RWPE2 (cell line): ENCODE measurements around the gene KIRREL3.

Experiments used
- ATAC-seq: fragments of 200-7000 bp; cut with Tn5 transposase; 3 replicates; pipeline ENCODE4 v1.9.1; 2021; ENCODE audit warnings: low read depth
- DNase-seq: peaks from one replicate; pipeline ENCODE4 v3.0.0-alpha.2; 2020; ENCODE audit warnings: low spot score
- H3K27ac ChIP-seq: fragments of 450-650 bp; 2 replicates; pipeline ENCODE4 v1.5.1; 2017; ENCODE audit warnings: mild to moderate bottlenecking; ENCODE audit not compliant: poor library complexity, severe bottlenecking
- H3K27me3 ChIP-seq: fragments of 250-450 bp; sonication (Bioruptor Pico); 2 replicates; pipeline ENCODE4 v1.5.1; 2021; ENCODE audit warnings: mild to moderate bottlenecking, moderate library complexity; ENCODE audit not compliant: insufficient read depth, poor library complexity, severe bottlenecking
- H3K36me3 ChIP-seq: fragments of 250-450 bp; sonication (Bioruptor Pico); 2 replicates; pipeline ENCODE4 v1.5.1; 2020; ENCODE audit warnings: low read depth, mild to moderate bottlenecking, moderate library complexity
- H3K4me1 ChIP-seq: fragments of 250-450 bp; sonication (Bioruptor Pico); 2 replicates; pipeline ENCODE4 v1.5.1; 2021; ENCODE audit warnings: mild to moderate bottlenecking, moderate library complexity; ENCODE audit not compliant: insufficient read depth, poor library complexity, severe bottlenecking
- H3K4me3 ChIP-seq: fragments of 250-450 bp; sonication (Bioruptor Pico); 2 replicates; pipeline ENCODE4 v1.5.1; 2021; ENCODE audit warnings: mild to moderate bottlenecking, moderate library complexity; ENCODE audit not compliant: severe bottlenecking
- H3K9me3 ChIP-seq: fragments of 250-450 bp; sonication (Bioruptor Pico); 2 replicates; pipeline ENCODE4 v1.5.1; 2021; ENCODE audit warnings: mild to moderate bottlenecking, moderate library complexity; ENCODE audit not compliant: severe bottlenecking
- TF ChIP-seq, protein P1 (sequence below): fragments of 450-650 bp; IDR thresholded peaks from one replicate; pipeline ENCODE4 v1.5.1; 2017; ENCODE audit warnings: mild to moderate bottlenecking, moderate library complexity; ENCODE audit not compliant: poor library complexity, severe bottlenecking

KIRREL3 gene

DNA sequence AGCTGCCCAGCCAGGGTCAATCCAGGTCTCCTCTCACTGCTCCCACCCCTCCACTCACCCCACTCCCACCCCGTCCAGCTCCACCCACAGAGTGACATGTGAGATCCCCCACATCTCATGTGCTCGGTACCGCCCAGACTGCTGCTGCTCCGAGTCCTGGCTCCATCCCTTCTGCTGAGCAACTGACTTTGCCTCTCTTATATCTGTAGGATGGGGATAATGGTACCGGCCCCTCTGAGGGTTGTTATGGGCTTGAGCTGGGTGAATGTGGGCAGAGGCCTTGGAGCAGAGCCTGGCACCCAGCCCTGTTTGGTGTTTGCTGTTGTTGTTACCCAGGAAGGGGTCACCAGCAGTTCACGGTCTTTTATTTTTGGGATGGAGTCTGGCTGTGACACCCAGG, 568.0 kb downstream of the KIRREL3 start:
- no peaks in the 10 kb centered on the region for H3K36me3 ChIP-seq
- ATAC-seq = no peak
- TF ChIP-seq, protein P1, sequence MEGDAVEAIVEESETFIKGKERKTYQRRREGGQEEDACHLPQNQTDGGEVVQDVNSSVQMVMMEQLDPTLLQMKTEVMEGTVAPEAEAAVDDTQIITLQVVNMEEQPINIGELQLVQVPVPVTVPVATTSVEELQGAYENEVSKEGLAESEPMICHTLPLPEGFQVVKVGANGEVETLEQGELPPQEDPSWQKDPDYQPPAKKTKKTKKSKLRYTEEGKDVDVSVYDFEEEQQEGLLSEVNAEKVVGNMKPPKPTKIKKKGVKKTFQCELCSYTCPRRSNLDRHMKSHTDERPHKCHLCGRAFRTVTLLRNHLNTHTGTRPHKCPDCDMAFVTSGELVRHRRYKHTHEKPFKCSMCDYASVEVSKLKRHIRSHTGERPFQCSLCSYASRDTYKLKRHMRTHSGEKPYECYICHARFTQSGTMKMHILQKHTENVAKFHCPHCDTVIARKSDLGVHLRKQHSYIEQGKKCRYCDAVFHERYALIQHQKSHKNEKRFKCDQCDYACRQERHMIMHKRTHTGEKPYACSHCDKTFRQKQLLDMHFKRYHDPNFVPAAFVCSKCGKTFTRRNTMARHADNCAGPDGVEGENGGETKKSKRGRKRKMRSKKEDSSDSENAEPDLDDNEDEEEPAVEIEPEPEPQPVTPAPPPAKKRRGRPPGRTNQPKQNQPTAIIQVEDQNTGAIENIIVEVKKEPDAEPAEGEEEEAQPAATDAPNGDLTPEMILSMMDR = no peak
- no peaks in the 10 kb centered on the region for H3K27me3 ChIP-seq
- no peaks in the 10 kb centered on the region for H3K9me3 ChIP-seq
- peak overlapping the region; percentile 70 for H3K27ac ChIP-seq
- peaks cover 20% of the 10 kb centered on the region for H3K4me1 ChIP-seq
- H3K4me3 ChIP-seq = no peak overlapping the region
- no peak for DNase-seq

DNA sequence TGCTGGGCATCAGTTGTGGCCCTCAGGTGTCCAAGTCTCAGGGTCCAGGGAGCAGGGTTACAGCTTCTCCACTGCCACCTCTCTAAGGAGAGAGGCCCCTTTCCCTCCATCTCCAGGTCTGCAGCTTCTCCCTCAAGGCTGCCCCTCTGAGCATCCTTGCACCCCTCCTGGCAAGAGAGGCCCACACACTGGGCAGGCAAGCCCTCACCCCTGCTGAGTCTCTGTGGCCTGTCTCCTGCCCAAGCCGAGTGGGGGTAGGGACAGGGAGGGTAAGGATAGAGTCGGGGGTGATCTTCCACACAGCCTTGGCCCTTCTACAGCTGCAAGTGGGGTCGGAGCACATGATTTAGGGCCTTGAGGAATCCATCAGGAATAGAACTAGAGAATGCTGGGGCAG, 568.5 kb downstream of the KIRREL3 start:
- H3K9me3 ChIP-seq = no peaks in the 10 kb centered on the region
- DNase-seq (no peak), ATAC-seq (no peak)
- H3K4me3 ChIP-seq = no peak overlapping the region
- TF ChIP-seq, protein P1 = no peak
- H3K27me3 ChIP-seq = no peaks in the 10 kb centered on the region
- H3K4me1 ChIP-seq = peaks cover 20% of the 10 kb centered on the region
- peak overlapping the region; percentile 70 for H3K27ac ChIP-seq
- no peaks in the 10 kb centered on the region for H3K36me3 ChIP-seq

DNA sequence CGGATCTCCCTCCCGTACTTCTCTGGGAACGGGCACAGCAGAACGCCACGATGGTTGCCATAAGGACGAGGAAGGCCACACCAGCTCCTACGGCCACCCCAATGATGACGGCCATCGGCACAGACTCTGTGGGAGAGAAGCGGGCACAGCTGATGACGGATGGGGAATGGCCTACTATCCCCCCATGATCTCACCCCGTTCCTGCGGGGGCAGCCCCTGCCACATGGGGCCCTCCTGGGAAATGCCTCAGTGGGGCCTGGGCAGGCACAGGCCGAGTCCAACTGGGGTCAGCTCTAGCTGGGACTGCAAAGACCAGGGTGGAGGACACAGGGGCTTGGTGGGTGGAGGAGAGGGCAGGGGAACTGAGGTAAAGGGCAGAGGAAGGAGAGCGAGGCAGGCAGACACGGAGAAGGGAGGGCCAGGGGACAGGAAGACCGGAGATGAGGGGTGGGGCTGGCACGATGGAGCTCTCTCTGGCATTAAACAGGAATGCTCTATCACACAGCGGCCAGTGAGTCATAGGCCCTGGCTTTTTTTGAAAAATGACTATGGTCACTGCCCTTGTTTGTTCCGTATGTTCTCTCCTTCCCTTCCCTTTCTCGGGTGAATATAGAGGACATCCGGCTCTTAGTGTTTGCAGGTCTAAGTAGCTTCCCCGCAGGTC, 569.0 kb downstream of the KIRREL3 start:
- Histone ChIP-seq H3K27me3 (no peaks in the 10 kb centered on the region), H3K36me3 (no peaks in the 10 kb centered on the region), H3K9me3 (no peaks in the 10 kb centered on the region), H3K4me1 (peaks cover 20% of the 10 kb centered on the region), H3K27ac (peak overlapping the region; percentile 70), H3K4me3 (no peak overlapping the region)
- no peak for DNase-seq
- ATAC-seq = peak; percentile 94
- TF ChIP-seq, protein P1 = no peak

DNA sequence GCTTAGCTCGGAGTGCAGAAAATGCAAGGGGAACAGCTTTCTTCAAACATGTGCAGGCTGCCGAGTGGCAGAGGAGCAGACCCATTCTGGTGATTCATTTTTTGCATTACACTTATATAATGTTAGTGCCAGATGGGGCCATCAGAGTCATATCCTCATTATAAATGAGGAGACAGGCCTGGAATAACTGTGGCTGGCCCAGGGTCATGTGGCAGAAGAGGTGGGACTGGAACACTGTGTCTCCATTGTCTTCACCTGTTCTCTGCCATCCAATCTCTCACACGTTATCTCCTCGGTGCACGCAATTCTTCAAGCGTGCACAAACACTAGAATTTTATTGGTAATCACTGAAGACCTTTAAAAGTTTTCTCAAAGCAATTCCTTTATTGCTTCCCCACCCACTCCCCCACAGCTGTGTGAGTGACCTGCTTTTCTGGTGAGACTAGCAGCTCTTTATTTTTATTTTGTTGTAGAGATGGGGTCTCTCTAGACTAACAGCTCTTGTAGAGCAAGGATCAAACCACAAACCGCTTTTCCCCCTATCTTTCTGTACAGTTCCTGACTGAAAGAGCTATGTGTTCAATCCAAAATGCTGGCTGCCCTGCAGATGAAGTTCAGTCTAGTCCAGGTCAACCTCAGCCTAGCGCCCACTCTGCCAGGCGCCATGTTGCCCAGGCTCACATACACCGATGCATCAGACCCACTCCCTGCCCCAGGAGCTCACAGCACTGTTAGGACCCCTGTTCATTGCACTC, 569.8 kb downstream of the KIRREL3 start:
- no peaks in the 10 kb centered on the region for H3K36me3 ChIP-seq
- ATAC-seq (no peak), DNase-seq (no peak)
- H3K9me3 ChIP-seq = no peaks in the 10 kb centered on the region
- H3K4me1 ChIP-seq = peaks cover 20% of the 10 kb centered on the region
- H3K4me3 ChIP-seq = no peak overlapping the region
- H3K27me3 ChIP-seq = no peaks in the 10 kb centered on the region
- peak overlapping the region; percentile 70 for H3K27ac ChIP-seq
- TF ChIP-seq, protein P1 = no peak
